Medulla oblongata (tissue), 1 donor: ENCODE data around the gene MRO.
"Not testable (repeated sequence)": the region's sequence is repeated elsewhere in the genome, so short reads cannot be mapped to it uniquely, and the experiment has no call there.

Experiments used
- DNase-seq: peaks from one replicate; pipeline ENCODE4 v3.0.0-alpha.2; 2015; ENCODE audit errors: extremely low spot score

MRO gene

GRCh38 chr18:50792885-50793284 is 26.9 kb downstream of the MRO start:
- DNase-seq: no peak

GRCh38 chr18:50791599-50792438 is 28.0 kb downstream of the MRO start:
- DNase-seq: no peak

GRCh38 chr18:50790948-50791347 is 28.9 kb downstream of the MRO start:
- no peak for DNase-seq

- no peak for DNase-seq
These were observed 29.6 kb downstream of the MRO start for GRCh38 chr18:50790241-50790640.

GRCh38 chr18:50788284-50788683 is 31.5 kb downstream of the MRO start:
- DNase-seq: no peak

- DNase-seq: no peak
These were observed 33.0 kb downstream of the MRO start for GRCh38 chr18:50786864-50787263.

- DNase-seq: no peak
These were observed 36.3 kb downstream of the MRO start for GRCh38 chr18:50783553-50783952.

- not testable (repeated sequence) for DNase-seq
These were observed 40.8 kb downstream of the MRO start for GRCh38 chr18:50779021-50779420.

GRCh38 chr18:50776383-50776782 is 43.4 kb downstream of the MRO start:
- no peak for DNase-seq

GRCh38 chr18:50775726-50776125 is 44.1 kb downstream of the MRO start:
- DNase-seq: no peak

GRCh38 chr18:50775207-50775606 is 44.6 kb downstream of the MRO start:
- no peak for DNase-seq

GRCh38 chr18:50769463-50769862 is 50.4 kb downstream of the MRO start:
- DNase-seq: no peak

- no peak for DNase-seq
These were observed 62.5 kb downstream of the MRO start for GRCh38 chr18:50757358-50757757.

- no peak for DNase-seq
These were observed 65.5 kb downstream of the MRO start for GRCh38 chr18:50754297-50754696.

GRCh38 chr18:50753311-50753710 is 66.5 kb downstream of the MRO start:
- DNase-seq: no peak

GRCh38 chr18:50751947-50752346 is 67.9 kb downstream of the MRO start:
- no peak for DNase-seq

- no peak for DNase-seq
These were observed 68.3 kb downstream of the MRO start for GRCh38 chr18:50751490-50751889.

- DNase-seq: no peak
These were observed 69.3 kb downstream of the MRO start for GRCh38 chr18:50750546-50750945.

- DNase-seq: no peak
These were observed 69.9 kb downstream of the MRO start for GRCh38 chr18:50749945-50750344.

- DNase-seq: no peak
These were observed 70.4 kb downstream of the MRO start for GRCh38 chr18:50749421-50749820.

GRCh38 chr18:50748243-50749229 is 71.3 kb downstream of the MRO start:
- DNase-seq: no peak

GRCh38 chr18:50747849-50748242 is 72.0 kb downstream of the MRO start:
- DNase-seq: no peak

- no peak for DNase-seq
These were observed 73.9 kb downstream of the MRO start for GRCh38 chr18:50745945-50746344.
